IPS-20b (cell line): Measurements from ENCODE around the gene H2AZ1.

Experiments
- H3K27ac ChIP-seq: one replicate; pipeline ENCODE4 v1.5.1; 2013; ENCODE audit warnings: low read length
- H3K27me3 ChIP-seq: 2 replicates; pipeline ENCODE4 v1.6.1; 2013; ENCODE audit warnings: mild to moderate bottlenecking, low read length, inconsistent platforms; ENCODE audit not compliant: insufficient read depth
- H3K36me3 ChIP-seq: 2 replicates; pipeline ENCODE4 v1.6.1; 2013; ENCODE audit warnings: low read depth, mild to moderate bottlenecking, inconsistent platforms, low read length, moderate library complexity; ENCODE audit not compliant: insufficient read depth
- H3K4me1 ChIP-seq: 2 replicates; pipeline ENCODE4 v1.6.1; 2013; ENCODE audit warnings: mild to moderate bottlenecking, control low read depth, inconsistent platforms, low read length, moderate library complexity; ENCODE audit not compliant: insufficient read depth
- H3K4me3 ChIP-seq: 2 replicates; pipeline ENCODE4 v1.5.1; 2013; ENCODE audit warnings: mild to moderate bottlenecking, low read length, inconsistent platforms
- H3K9ac ChIP-seq: 2 replicates; pipeline ENCODE4 v1.6.1; 2013; ENCODE audit warnings: low read depth, mild to moderate bottlenecking, inconsistent platforms, low read length, moderate library complexity
- H3K9me3 ChIP-seq: 2 replicates; pipeline ENCODE4 v1.6.1; 2013; ENCODE audit warnings: mild to moderate bottlenecking, low read depth, low read length, inconsistent platforms; ENCODE audit not compliant: insufficient read depth

Gene H2AZ1

DNA sequence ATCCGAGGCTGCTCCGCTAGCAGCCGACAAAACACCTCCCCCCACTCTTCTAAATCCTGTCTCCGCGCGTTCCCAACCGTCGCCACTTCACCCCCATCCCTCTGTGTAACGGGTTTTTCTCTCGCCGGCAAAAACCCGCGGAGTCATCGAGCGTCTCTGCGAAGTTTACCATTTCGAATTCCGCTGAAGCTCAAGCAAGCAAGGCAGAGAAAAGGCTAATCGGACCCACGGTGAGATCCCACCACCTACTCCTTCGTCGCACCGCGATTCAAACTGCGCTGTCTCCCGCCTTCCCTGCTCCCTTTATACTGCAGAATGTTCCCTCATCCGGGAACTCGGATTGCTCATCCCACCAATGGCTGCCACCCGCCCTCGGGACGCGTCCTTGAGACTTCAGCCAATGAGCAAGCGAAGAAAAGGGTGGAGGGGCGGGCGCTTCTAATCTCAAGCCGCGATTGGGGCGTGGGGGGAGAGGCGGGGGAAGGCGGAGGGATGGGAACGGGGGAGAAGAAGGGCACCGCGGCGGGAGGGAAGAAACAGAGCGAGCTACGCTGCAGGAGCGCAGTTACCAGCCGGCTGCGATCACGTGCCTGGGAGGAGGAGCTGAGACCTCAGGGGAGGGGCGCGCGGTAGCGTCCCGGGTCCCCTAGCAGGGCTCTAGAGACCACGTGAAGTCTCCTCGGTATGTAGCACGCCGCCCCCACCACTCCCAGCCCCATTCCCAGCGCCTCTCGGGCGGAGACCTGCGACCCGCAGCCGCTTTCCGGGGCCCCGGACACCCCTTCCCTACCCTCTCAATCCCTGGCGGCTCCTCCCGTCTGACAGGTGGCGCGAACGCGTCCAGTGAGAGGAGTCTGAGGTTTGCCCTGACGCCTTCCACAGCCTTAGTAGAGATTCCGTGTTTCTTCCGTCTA is at the start of gene H2AZ1:
H2AZ1 (minus strand) TSS at position 277 of the 914 bp plus-strand sequence; CDS start at position 172, 105 bp downstream.
- Histone ChIP-seq H3K4me3 (peak within 1 kb of the TSS; percentile 96), H3K9me3 (no peaks in the 10 kb centered on the region), H3K27me3 (no peaks in the 10 kb centered on the region), H3K9ac (peak within 1 kb of the TSS; percentile 100), H3K36me3 (peaks cover 27% of the 10 kb centered on the region), H3K4me1 (peaks cover 19% of the 10 kb centered on the region; the same call in 1 of the 2 replicates), H3K27ac (peak within 1 kb of the TSS; percentile 99)

DNA sequence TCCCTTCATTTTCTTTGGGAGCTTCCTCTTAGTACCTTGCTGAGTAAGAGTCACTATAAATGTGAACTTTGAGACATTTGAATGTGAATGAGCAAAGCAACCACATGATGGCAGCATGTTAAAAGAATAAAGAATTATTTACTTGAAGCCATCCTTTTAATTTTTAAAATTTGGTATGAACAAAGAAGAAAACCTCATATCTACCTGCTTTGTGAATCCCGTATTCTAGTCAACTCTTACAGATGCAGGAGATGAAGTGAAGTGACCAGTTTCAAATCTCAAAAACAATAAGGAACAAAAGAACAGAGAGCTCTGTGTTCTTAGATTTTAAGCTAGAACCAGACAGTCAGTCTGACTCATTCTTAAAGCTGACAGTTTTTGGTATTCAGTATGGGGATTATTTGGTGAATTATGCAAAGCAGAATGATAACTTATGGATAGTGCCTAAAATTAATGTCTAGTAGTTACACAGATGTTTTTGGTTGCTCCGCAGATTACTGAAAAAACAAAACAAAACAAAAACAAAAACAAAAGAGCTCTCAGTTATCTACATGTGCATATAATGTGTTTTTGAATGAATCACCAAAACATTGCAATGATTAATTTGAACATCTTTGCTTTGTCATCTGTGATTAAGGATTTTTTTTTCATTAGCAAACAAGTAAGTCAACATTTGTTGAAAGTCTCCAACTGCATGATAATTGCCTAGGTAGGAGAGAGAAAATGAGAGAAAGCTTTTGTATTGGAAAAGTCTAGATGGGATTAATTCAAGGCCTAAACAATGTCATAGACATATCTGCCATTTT is 48.2 kb upstream of the H2AZ1 start:
- Histone ChIP-seq H3K36me3 (no peaks in the 10 kb centered on the region), H3K4me3 (no peak overlapping the region), H3K9me3 (no peaks in the 10 kb centered on the region), H3K4me1 (no peaks in the 10 kb centered on the region), H3K27ac (no peak overlapping the region), H3K9ac (no peak overlapping the region), H3K27me3 (no peaks in the 10 kb centered on the region)

DNA sequence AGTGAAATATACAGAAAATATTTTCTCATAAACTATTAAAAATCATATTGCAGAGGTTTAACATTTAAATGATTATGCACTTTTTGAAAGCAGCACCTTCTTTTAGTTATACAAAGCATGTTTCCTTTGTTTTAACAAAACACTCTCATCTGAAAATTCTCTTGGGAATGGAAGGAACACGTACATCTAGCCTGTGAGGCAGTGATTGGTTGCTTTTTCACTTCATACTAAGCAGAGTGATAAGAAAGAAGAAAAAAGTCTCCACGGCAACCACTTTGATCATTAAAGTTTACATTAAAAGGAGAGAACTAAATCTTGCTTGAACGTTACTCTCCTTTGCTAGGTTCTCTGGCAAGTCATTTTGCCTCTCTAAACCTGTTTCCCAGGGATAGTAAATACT is 41.7 kb upstream of the H2AZ1 start:
- H3K9me3 ChIP-seq: no peaks in the 10 kb centered on the region
- no peaks in the 10 kb centered on the region for H3K27me3 ChIP-seq
- no peak overlapping the region for H3K9ac ChIP-seq
- no peak overlapping the region for H3K4me3 ChIP-seq
- H3K36me3 ChIP-seq: no peaks in the 10 kb centered on the region
- no peak overlapping the region for H3K27ac ChIP-seq
- no peaks in the 10 kb centered on the region for H3K4me1 ChIP-seq

DNA sequence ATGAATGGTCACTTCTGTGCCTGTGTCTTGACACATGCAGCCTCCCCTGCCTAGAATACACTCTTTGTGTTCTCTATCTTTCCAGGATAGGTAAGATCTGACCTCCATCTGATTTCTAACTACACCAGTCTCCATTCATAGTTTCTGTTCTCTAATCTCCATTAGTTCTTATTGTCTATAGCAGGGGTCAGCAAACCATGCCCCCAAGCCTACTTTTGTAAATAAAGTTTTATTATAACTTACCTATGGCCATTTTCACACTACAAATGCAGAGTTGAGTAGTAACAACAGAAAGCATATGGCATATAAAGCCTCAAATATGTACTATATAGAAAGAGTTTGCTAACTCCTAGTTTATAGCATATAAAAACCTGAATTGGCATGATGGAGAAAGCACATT is 37.6 kb upstream of the H2AZ1 start:
- Histone ChIP-seq H3K9ac (no peak overlapping the region), H3K36me3 (no peaks in the 10 kb centered on the region), H3K9me3 (no peaks in the 10 kb centered on the region), H3K27me3 (no peaks in the 10 kb centered on the region), H3K4me1 (no peaks in the 10 kb centered on the region), H3K4me3 (no peak overlapping the region), H3K27ac (no peak overlapping the region)

DNA sequence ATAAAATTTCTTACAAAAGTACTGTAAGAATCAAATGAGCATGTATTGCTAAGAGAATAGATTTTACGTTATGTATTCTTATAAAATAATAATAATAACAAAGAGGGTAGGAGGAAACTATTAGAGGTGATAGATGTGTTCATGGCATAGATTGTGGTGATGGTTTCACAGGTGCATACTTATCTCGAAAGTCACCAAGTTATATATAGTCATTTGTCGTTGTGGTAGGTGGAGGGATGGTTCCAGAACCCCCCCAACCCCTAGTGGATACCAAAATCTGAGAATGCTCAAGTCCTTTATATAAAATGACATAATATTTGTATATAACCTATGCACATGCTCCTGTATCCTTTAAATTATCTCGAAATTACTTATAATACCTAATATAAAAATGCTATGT is 36.7 kb upstream of the H2AZ1 start:
- Histone ChIP-seq H3K36me3 (no peaks in the 10 kb centered on the region), H3K9ac (no peak overlapping the region), H3K27ac (no peak overlapping the region), H3K27me3 (no peaks in the 10 kb centered on the region), H3K4me3 (no peak overlapping the region), H3K9me3 (no peaks in the 10 kb centered on the region), H3K4me1 (no peaks in the 10 kb centered on the region)

DNA sequence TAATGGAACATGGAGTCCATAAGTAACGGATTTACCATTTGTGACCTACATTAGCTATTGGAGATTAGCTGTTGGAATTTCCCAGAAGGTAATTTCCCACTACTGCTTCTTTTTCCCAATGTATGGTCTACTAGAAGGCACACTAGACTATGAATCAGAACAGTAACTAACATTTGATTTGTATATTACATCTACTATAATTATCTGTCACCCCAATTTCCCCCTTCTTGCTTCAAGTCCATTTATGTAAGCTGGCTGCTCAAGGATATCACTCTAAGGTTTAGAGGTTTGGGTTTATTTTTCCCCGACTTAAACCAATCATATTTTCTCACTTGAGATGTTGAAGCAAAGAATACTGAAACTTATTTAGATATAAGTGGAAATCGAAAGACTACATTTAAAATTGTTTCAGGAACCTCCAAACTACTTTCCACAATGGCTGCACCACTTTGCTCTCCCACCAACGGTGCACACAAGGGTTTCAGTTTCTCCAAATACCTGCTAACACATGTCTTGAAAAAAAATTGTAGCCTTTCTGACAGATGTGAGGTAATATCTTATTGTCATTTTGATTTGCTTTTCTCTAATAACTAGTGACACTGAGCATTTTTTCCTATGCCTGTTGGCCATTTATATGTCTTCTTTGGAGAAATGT is 33.3 kb upstream of the H2AZ1 start:
- Histone ChIP-seq H3K9me3 (no peaks in the 10 kb centered on the region), H3K36me3 (no peaks in the 10 kb centered on the region), H3K9ac (no peak overlapping the region), H3K27ac (no peak overlapping the region), H3K27me3 (no peaks in the 10 kb centered on the region), H3K4me1 (no peaks in the 10 kb centered on the region), H3K4me3 (no peak overlapping the region)

DNA sequence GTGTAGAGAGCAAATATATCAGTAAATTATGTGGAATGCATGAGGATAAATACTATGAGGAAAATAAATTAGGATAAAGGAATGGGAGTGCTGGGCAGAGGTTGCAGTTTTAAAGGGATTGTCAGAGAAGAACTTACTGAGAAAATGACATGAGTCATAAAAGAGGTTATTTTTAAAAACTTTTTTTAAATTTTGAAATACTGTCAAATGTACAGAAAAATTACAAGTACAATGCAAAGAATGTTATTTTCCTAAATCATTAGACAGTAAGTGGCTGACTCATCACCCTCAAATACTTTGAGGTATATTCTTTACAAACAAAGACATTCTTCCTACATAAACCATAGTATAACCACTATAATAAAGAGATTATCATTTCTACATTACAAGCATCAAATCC is 29.8 kb upstream of the H2AZ1 start:
- Histone ChIP-seq H3K36me3 (no peaks in the 10 kb centered on the region), H3K9me3 (no peaks in the 10 kb centered on the region), H3K27ac (no peak overlapping the region), H3K4me3 (no peak overlapping the region), H3K9ac (no peak overlapping the region), H3K27me3 (no peaks in the 10 kb centered on the region), H3K4me1 (no peaks in the 10 kb centered on the region)

DNA sequence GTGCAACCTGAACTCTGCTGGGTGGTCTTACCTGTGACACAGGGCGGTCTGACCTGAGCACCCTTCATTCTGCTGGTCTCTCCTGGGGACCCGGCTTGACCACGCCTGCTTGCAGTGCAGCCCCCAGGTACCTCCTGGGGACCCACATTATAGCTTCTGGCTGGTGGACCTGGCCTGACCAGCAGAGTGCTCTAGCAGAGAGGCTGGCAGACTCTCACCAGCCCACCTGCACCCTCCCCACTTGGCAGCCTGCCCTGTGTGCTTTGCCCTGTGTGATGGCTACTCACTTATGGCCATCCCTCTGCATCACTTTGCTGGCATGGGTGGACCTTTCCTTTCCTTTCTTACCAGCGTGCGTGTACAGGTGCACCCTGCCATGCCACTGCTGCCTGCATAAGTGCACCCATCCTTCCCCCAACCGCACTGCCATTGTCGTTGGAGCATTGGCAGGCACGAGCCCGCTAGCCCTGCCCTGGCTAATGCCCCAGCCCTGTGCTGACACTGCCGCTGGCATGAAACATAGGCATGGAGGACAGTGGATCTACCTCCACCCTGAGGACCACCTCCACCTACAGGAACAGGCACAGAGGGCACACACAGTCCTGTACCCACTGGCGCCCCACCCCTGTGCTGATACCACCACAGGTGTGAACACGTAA is 21.5 kb upstream of the H2AZ1 start:
- no peak overlapping the region for H3K4me3 ChIP-seq
- H3K27me3 ChIP-seq: no peaks in the 10 kb centered on the region
- H3K36me3 ChIP-seq: no peaks in the 10 kb centered on the region
- no peaks in the 10 kb centered on the region for H3K9me3 ChIP-seq
- H3K27ac ChIP-seq: no peak overlapping the region
- H3K9ac ChIP-seq: no peak overlapping the region
- peaks cover 9% of the 10 kb centered on the region; the same call in 1 of the 2 replicates for H3K4me1 ChIP-seq

DNA sequence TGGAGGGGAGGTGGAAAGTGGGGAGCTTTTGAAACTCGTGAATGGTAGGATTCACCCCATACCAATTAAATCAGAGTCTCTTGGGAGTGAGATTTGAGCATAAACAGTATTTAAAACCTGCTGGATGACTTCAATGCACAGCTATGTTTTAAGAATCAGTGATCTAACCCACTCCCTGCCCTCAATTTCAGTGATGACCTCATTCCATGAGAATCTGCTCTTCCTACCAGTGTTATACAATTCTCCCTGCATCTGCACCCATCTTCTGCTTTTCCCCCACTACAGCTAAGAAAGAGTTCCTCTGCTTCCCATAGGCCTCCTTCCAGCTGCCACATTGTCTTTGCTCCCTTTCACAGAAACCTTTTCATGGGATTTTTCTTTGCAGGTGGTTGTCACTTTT is 18.3 kb upstream of the H2AZ1 start:
- Histone ChIP-seq H3K9me3 (no peaks in the 10 kb centered on the region), H3K4me1 (peaks cover 9% of the 10 kb centered on the region; the same call in 1 of the 2 replicates), H3K27me3 (no peaks in the 10 kb centered on the region), H3K9ac (no peak overlapping the region; the same call in 1 of the 2 replicates), H3K36me3 (no peaks in the 10 kb centered on the region), H3K4me3 (no peak overlapping the region), H3K27ac (no peak overlapping the region)

DNA sequence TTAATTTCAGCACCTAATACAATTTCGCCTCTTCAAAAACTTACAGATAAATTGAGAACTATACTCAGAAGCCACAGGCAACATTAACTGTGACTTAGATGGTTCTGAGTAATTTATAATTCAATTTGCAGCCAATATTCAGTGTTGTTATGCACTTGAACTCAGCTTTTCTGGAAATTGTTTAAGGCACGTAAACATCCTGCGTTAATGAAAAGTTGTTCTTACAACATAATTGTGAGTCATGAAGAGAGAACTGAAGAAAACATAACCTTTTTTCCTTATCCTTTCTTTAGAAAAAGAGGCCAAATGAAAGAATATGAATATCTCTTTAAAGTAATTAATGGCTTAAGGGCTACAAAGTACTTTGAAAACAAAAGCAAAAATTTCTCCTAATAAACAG is 16.6 kb upstream of the H2AZ1 start:
- Histone ChIP-seq H3K4me1 (peaks cover 9% of the 10 kb centered on the region; the same call in 1 of the 2 replicates), H3K9ac (no peak overlapping the region), H3K27me3 (no peaks in the 10 kb centered on the region), H3K4me3 (no peak overlapping the region), H3K36me3 (no peaks in the 10 kb centered on the region), H3K9me3 (no peaks in the 10 kb centered on the region), H3K27ac (no peak overlapping the region)

DNA sequence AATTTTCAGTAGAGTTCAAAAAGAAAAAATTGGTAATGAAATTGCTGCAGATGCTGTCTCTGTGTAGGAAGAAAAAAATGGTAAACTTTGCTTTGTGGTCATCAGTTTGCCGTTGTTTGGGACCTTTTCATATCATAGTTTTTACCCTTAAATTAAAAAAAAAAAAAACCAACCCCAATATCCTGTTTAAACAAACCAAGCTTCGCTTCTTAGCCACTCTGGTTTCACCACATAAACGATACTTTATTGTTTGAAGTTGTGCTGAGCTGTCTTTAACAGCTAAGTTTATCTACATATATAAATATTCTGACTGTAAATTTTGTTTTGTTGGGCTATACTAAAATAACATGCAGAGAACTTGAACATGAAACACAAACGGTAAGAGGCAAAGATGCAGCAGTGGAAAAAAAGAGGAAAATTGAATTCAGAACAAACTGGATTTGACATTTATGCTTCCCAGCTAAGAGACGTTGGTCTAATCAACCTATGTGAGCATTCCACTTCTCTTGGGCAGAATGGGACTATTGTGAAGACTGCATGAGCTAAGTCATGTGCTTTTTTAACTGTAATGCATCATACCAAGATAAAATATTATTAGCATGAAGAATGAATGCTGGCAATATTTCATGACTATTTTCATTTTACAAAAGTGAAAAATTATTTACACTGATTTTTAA is 15.7 kb upstream of the H2AZ1 start:
- Histone ChIP-seq H3K4me1 (peaks cover 9% of the 10 kb centered on the region; the same call in 1 of the 2 replicates), H3K4me3 (no peak overlapping the region), H3K27ac (no peak overlapping the region), H3K9ac (no peak overlapping the region), H3K9me3 (no peaks in the 10 kb centered on the region), H3K36me3 (no peaks in the 10 kb centered on the region), H3K27me3 (no peaks in the 10 kb centered on the region)
